H1 (cell line): ENCODE measurements around the gene IL1R1. TPM values are rescaled to one million over a fixed set of nuclear protein-coding genes. Genes with fewer than 3 reads are reported as not detected.

Source experiments
- BCL11A ChIP-seq, 2 experiments: IDR thresholded peaks; one replicate each; pipeline ENCODE4 v1.6.1; 2011; ENCODE audit warnings: low read depth in 2 of 2, low read length in 2 of 2, mild to moderate bottlenecking in 2 of 2
- CHD1 ChIP-seq: IDR thresholded peaks from 2 replicates; pipeline ENCODE4 v1.6.1; 2012; ENCODE audit warnings: low read depth, low read length, improper control_type of control experiment
- CHD7 ChIP-seq: fragments of 300-600 bp; sonication (generic); IDR thresholded peaks from 2 replicates; pipeline ENCODE4 v1.7.1; 2012; ENCODE audit warnings: low read length, moderate library complexity, mild to moderate bottlenecking, inconsistent platforms; ENCODE audit not compliant: insufficient replicate concordance
- HDAC6 ChIP-seq: IDR thresholded peaks from one replicate; pipeline ENCODE4 v1.7.1; 2012; ENCODE audit warnings: low read depth, mild to moderate bottlenecking, inconsistent platforms, low read length, moderate library complexity
- JUN ChIP-seq: IDR thresholded peaks from 2 replicates; pipeline ENCODE4 v1.6.1; 2011; ENCODE audit warnings: low read depth, mild to moderate bottlenecking, improper control_type of control experiment, low read length
- KDM4A ChIP-seq: IDR thresholded peaks from one replicate; pipeline ENCODE4 v1.7.1; 2012; ENCODE audit warnings: low read depth, mild to moderate bottlenecking, moderate library complexity, low read length, inconsistent platforms; ENCODE audit not compliant: severe bottlenecking
- PHF8 ChIP-seq: fragments of 200-600 bp; sonication (generic); conservative IDR thresholded peaks from 2 replicates; pipeline ENCODE4 v1.7.1; 2012; ENCODE audit warnings: low read depth, mild to moderate bottlenecking, inconsistent platforms, low read length, moderate library complexity
- SAP30 ChIP-seq: fragments of 300-600 bp; sonication (generic); IDR thresholded peaks from 2 replicates; pipeline ENCODE4 v1.7.1; 2012; ENCODE audit warnings: low read length, moderate library complexity, mild to moderate bottlenecking, inconsistent platforms; ENCODE audit not compliant: insufficient read depth, insufficient replicate concordance
- TCF12 ChIP-seq: IDR thresholded peaks from 2 replicates; pipeline ENCODE4 v1.6.1; 2011; ENCODE audit warnings: low read depth, mild to moderate bottlenecking, low read length
- YY1 ChIP-seq: IDR thresholded peaks from 2 replicates; pipeline ENCODE4 v1.6.1; 2011; ENCODE audit warnings: low read depth, mild to moderate bottlenecking, low read length
- polyA plus RNA-seq, 7 experiments: library from polyadenylated mRNA; depleted of rRNA in 3 of 7; stranded (reverse) in 5 of 7; unstranded in 2 of 7; fragments of >200 nt in 5 of 7; fragments of 200-250 nt in 2 of 7; gene quantifications; 1 replicate in 5 of 7; 2 replicates in 1 of 7; 4 replicates in 1 of 7; pipeline versions ENCODE4 v1.2.1 to v1.2.3, GENCODE V29; 2011 to 2013; ENCODE audit warnings: missing spikeins in 2 of 7, mixed read lengths in 2 of 7
- total RNA-seq: library from RNA; stranded (reverse); fragmentation: NEBNext Ultra II Directional; extraction: Animal tissue kit (Norgen Biotek cat#: 25700); gene quantifications from 2 replicates; pipeline ENCODE4 v1.2.1, GENCODE V29; 2021

The IL1R1 gene
- total and polyA plus RNA-seq, 2 of the 8 experiments (the other 6 are each of a cell fraction or from before 2014, with no cell fraction given): 0.34 to 0.47 TPM

GRCh38 chr2:102093662-102094061 lies 48.9 kb upstream of the IL1R1 start (continued):
- TF ChIP-seq CHD7: no peak
- no peak for TF ChIP-seq SAP30
- no peak for TF ChIP-seq TCF12
- no peak for TF ChIP-seq CHD1
- TF ChIP-seq BCL11A (IDR thresholded peaks at IDR 0.05; ENCODE audit: low read depth in 2 of 2, low read length in 2 of 2): no peak
- TF ChIP-seq HDAC6: no peak
- no peak for TF ChIP-seq JUN
- no peak for TF ChIP-seq YY1
- TF ChIP-seq KDM4A: no peak
- no peak for TF ChIP-seq PHF8
